SU-DHL-6 (cell line): ENCODE measurements around the gene ATP1A3.

ENCODE experiments used
- H2AFZ ChIP-seq: fragments of 200-600 bp; sonication (generic); 2 replicates; pipeline ENCODE4 v1.6.1; 2014; ENCODE audit warnings: low read depth, mild to moderate bottlenecking, moderate library complexity, mixed read lengths, antibody characterized with exemption, low read length; ENCODE audit not compliant: severe bottlenecking
- H3F3A ChIP-seq: fragments of 200-600 bp; shearing (Covaris generic); 2 replicates; pipeline ENCODE4 v1.6.0; 2016; ENCODE audit warnings: antibody characterized with exemption, mild to moderate bottlenecking; ENCODE audit not compliant: insufficient read depth
- H3K27ac ChIP-seq: fragments of 200-600 bp; sonication (generic); 2 replicates; pipeline ENCODE4 v1.5.1; 2016; ENCODE audit warnings: low read depth, mild to moderate bottlenecking, low read length, moderate library complexity, mixed read lengths
- H3K27me3 ChIP-seq: fragments of 200-600 bp; sonication (generic), shearing (Covaris generic); 2 replicates; pipeline ENCODE4 v1.6.0; 2014; ENCODE audit warnings: mild to moderate bottlenecking, low read length
- H3K36me3 ChIP-seq: fragments of 200-600 bp; sonication (generic); 2 replicates; pipeline ENCODE4 v1.6.1; 2014; ENCODE audit warnings: mild to moderate bottlenecking, low read length, mixed read lengths
- H3K4me2 ChIP-seq: fragments of 300-600, 200-600 bp; shearing (Covaris generic), sonication (generic); 2 replicates; pipeline ENCODE4 v1.6.0; 2014; ENCODE audit warnings: low read length, low read depth, mild to moderate bottlenecking; ENCODE audit not compliant: poor library complexity, severe bottlenecking
- H3K4me3 ChIP-seq: fragments of 200-600 bp; sonication (generic); 2 replicates; pipeline ENCODE4 v1.5.1; 2014; ENCODE audit warnings: antibody characterized with exemption, low read length, mild to moderate bottlenecking, mixed read lengths; ENCODE audit not compliant: insufficient read depth, poor library complexity, severe bottlenecking
- H3K79me2 ChIP-seq: fragments of 200-600 bp; sonication (generic); 2 replicates; pipeline ENCODE4 v1.6.1; 2014; ENCODE audit warnings: mild to moderate bottlenecking, low read length, moderate library complexity; ENCODE audit not compliant: insufficient read depth
- H3K9ac ChIP-seq: fragments of 200-600 bp; sonication (generic); 2 replicates; pipeline ENCODE4 v1.7.0; 2014; ENCODE audit warnings: mild to moderate bottlenecking, low read length
- H3K9me2 ChIP-seq: fragments of 200-600 bp; sonication (generic); replicated peaks from 2 replicates; pipeline ENCODE4 v1.6.1; 2014; ENCODE audit warnings: low read length; ENCODE audit not compliant: insufficient read depth
- H3K9me3 ChIP-seq: fragments of 200-600 bp; sonication (generic); 2 replicates; pipeline ENCODE4 v1.6.1; 2014; ENCODE audit warnings: low read length, mixed read lengths; ENCODE audit not compliant: insufficient read depth
- H4K20me1 ChIP-seq: fragments of 200-600 bp; sonication (generic); 2 replicates; pipeline ENCODE4 v1.6.1; 2014; ENCODE audit warnings: low read depth, mild to moderate bottlenecking, antibody characterized with exemption, low read length, moderate library complexity, mixed read lengths
- EZH2phosphoT487 ChIP-seq: fragments of 200-600 bp; sonication (generic), shearing (Covaris generic); conservative IDR thresholded peaks from 2 replicates; pipeline ENCODE4 v1.6.1; 2018; ENCODE audit warnings: mild to moderate bottlenecking, antibody characterized with exemption, low read length, moderate library complexity, mixed read lengths
- TF ChIP-seq, protein P1 (sequence below): fragments of 200-600 bp; sonication (generic); IDR thresholded peaks from one replicate; pipeline ENCODE4 v1.5.1; 2017; ENCODE audit warnings: antibody characterized with exemption, mild to moderate bottlenecking, low read length, moderate library complexity; ENCODE audit not compliant: insufficient read depth, poor library complexity, severe bottlenecking

The ATP1A3 gene

DNA sequence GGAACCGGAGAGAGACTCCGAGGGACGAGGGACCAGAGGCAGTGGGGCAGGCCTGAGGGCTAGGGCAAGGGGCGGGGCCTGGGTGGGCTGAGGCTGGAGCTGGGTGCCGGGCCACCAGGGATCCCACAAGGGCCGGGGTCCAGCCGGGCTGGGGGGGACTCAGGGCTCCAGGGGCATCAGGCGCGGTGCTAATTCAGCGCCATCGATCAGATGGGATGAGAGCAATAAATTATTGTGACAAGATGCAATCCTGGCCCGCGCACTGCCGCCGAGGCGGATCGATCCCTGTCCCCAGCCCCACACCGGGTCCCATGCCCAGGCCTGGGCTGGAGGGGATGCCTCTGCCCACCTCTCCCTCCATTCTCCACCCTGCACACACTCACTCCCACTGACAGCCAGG, 71.4 kb downstream of the ATP1A3 start:
- Histone ChIP-seq H3K9ac (0 out of 2 replicates have a peak overlapping the region, but pooled peaks have one; percentile 39), H3K4me2 (no peak overlapping the region), H3K4me3 (no peak overlapping the region), H3F3A (peaks cover 5% of the 10 kb centered on the region; the same call in 1 of the 2 replicates), H4K20me1 (no peaks in the 10 kb centered on the region), H3K79me2 (peaks cover 20% of the 10 kb centered on the region), H2AFZ (no peak overlapping the region), H3K27ac (peak overlapping the region; percentile 77), H3K27me3 (no peaks in the 10 kb centered on the region), H3K36me3 (no peaks in the 10 kb centered on the region), H3K9me3 (no peaks in the 10 kb centered on the region), H3K9me2 (no peaks in the 10 kb centered on the region)
- TF ChIP-seq, protein P1, sequence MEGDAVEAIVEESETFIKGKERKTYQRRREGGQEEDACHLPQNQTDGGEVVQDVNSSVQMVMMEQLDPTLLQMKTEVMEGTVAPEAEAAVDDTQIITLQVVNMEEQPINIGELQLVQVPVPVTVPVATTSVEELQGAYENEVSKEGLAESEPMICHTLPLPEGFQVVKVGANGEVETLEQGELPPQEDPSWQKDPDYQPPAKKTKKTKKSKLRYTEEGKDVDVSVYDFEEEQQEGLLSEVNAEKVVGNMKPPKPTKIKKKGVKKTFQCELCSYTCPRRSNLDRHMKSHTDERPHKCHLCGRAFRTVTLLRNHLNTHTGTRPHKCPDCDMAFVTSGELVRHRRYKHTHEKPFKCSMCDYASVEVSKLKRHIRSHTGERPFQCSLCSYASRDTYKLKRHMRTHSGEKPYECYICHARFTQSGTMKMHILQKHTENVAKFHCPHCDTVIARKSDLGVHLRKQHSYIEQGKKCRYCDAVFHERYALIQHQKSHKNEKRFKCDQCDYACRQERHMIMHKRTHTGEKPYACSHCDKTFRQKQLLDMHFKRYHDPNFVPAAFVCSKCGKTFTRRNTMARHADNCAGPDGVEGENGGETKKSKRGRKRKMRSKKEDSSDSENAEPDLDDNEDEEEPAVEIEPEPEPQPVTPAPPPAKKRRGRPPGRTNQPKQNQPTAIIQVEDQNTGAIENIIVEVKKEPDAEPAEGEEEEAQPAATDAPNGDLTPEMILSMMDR: no peak
- TF ChIP-seq EZH2phosphoT487: no peak

DNA sequence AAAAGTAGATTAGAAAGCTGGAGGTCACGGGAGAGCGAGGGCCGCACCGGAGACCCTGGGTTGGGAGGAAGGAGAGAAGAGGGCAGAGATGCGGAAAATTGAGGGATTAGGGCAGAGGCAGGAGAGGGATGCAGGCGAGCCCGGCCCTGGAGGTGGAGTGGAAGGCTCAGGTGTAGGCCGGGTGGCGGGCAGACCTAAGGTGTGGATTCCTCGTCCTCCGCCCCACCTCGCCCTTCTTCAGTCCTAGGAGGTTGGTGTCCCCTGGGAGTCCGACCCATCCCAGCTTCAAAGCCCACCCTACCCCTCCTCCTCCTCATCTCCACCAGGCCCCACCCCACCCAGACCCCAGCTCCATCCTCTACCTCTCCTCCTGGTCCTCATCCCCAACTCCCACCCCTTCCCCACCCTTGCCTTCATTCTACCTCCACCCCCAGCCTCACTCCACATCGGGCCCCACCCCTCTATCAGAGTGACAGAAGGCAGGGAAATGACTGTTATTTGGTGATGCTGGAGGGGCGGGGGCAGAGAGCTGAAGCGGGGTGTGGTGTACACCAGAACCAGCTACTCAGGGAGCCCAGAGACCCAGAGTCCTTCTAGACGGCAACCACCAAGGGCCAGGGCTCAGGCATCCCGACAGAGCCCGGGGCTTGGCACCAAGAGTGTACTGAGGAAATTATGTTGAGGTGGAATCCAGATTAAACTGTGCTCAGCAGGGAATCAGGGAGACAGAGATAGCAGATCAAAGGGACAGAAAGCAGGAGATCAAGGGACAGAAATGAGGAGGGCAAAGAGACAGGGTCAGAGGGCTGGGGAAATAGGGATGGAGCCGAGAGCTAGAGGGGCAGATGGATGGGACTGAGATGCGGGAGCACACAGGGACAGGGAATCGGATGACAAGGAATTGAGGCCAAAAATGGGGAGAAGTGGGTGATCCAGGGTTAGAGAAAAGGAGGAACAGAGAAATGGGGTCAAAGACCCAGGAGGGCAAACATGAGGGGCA, 72.2 kb downstream of the ATP1A3 start:
- H3K9me3 ChIP-seq: no peaks in the 10 kb centered on the region
- H3K9ac ChIP-seq: peak overlapping the region; percentile 39
- no peaks in the 10 kb centered on the region for H3K36me3 ChIP-seq
- H2AFZ ChIP-seq: no peak overlapping the region
- H4K20me1 ChIP-seq: no peaks in the 10 kb centered on the region
- no peaks in the 10 kb centered on the region for H3F3A ChIP-seq
- no peaks in the 10 kb centered on the region for H3K27me3 ChIP-seq
- no peaks in the 10 kb centered on the region for H3K9me2 ChIP-seq
- H3K27ac ChIP-seq: peak overlapping the region; percentile 59
- TF ChIP-seq, protein P1: no peak
- no peak for TF ChIP-seq EZH2phosphoT487
- H3K4me2 ChIP-seq: peak overlapping the region; percentile 31
- peaks cover 17% of the 10 kb centered on the region for H3K79me2 ChIP-seq
- no peak overlapping the region for H3K4me3 ChIP-seq

DNA sequence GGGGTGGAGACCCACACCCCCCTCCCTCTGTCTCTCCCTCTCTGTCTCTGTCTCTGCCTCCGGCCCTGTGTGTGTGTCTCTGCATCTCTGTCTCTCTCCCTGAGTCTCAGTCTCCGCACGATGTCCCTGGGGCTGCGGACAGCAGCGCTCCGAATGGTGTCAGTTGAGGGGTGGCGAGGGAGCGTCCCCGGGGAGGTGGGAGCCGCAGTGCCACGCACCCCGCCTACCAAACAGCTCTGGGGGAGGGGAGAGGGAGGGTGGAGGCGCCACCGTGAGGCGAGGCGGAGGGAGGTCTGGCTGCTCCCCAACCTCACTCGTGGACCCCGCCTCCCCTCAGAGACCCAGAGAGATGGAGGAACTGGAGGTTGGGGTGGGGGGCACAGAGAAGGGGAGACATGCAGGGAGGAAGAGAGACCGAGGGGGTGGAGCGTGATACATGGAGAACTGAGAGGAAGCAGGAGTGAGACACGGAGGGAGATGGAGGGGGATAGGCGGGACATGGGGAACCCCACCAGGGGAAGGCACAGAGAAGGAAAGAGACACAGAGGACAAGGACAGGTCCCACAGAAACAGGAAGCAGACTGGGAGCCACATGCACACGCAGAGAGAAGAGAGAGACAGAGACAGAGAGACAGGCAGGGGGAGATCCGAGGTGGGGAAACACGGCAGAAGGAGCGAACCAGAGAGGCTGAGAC, 73.0 kb downstream of the ATP1A3 start:
- Histone ChIP-seq H4K20me1 (no peaks in the 10 kb centered on the region), H2AFZ (no peak overlapping the region), H3K36me3 (no peaks in the 10 kb centered on the region), H3K4me2 (peak overlapping the region; percentile 31), H3K27me3 (no peaks in the 10 kb centered on the region), H3K9me2 (no peaks in the 10 kb centered on the region), H3K9me3 (no peaks in the 10 kb centered on the region), H3K79me2 (peaks cover 25% of the 10 kb centered on the region), H3K27ac (peak overlapping the region; percentile 59), H3K4me3 (no peak overlapping the region), H3F3A (no peaks in the 10 kb centered on the region), H3K9ac (peak overlapping the region; percentile 28)
- no peak for TF ChIP-seq EZH2phosphoT487
- TF ChIP-seq, protein P1: no peak
